Activated T-cell treated with anti-CD3 and anti-CD28 coated beads for 4 hours (primary cell): ENCODE measurements around the gene PKDREJ.
"Not testable (repeated sequence)": the region's sequence is repeated elsewhere in the genome, so short reads cannot be mapped to it uniquely, and the experiment has no call there.

Source experiments
- DNase-seq: peaks from one replicate; pipeline ENCODE4 v3.0.0-alpha.2; 2020

PKDREJ gene, protein sequence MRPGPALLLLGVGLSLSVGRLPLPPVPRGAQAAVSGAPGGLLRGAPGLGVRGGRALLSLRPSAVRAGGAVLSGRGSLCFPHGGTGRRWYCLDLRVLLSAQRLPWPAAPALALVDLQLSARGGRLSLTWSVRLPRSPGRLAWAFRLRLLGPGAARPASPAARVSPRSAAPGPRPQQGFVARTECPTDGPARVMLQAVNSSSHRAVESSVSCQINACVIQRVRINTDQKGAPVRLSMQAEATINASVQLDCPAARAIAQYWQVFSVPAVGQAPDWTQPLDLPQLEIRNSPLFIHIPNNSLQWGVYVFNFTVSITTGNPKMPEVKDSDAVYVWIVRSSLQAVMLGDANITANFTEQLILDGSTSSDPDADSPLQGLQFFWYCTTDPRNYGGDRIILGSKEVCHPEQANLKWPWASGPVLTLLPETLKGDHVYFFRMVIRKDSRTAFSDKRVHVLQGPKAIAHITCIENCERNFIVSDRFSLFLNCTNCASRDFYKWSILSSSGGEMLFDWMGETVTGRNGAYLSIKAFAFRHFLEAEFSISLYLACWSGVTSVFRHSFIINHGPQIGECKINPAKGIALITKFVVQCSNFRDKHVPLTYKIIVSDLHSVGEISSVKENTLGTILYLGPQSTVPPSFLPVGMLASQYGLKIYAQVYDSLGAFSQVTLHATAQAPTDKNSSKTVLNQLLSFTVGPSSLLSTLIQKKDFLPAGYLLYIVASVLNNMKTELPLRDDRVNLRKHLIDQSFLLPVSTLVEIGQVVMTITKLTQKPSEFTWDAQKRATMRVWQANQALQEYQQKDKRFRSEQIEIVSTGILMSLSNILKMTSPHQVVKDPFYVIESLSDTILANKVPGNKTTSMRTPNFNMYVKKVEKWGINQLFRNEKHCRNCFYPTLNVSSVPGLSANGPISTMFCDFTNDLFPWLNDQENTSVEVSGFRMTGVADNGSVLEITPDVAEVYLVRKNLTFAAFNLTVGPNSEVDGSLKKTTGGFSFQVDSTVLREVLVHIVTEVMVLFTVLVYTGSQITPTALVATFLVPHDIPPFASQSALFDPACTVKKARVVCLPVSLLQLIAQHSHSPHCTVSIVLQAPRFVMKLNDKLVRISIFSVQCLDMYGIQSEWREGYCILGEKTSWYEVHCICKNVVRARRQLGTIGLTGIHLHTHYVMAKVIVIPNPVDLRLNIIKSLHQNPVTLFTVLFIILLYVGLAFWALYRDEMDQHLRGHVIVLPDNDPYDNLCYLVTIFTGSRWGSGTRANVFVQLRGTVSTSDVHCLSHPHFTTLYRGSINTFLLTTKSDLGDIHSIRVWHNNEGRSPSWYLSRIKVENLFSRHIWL (N-terminal part only)

DNA sequence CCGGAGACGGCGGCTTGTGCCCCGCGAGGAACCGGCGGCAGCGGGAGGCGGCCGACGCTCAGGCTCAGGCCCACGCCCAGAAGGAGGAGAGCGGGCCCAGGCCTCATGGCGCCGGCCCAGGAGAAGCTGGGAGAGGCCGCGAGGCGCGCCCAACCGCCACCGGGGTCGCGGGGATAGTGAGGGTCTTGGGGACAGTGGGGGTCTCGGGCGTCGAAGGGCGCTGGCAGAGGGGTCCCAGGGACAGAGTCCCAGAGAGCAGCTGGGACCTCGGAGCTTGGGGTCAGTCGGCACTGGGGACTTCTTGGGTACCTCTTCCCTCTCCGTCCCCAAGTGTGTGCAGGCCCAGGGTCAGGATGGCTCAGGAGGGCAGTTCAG lies at the start of gene PKDREJ:
PKDREJ (minus strand) TSS at position 128 of the 375 bp plus-strand sequence; CDS start at position 107, 21 bp downstream.
- no peak for DNase-seq

DNA sequence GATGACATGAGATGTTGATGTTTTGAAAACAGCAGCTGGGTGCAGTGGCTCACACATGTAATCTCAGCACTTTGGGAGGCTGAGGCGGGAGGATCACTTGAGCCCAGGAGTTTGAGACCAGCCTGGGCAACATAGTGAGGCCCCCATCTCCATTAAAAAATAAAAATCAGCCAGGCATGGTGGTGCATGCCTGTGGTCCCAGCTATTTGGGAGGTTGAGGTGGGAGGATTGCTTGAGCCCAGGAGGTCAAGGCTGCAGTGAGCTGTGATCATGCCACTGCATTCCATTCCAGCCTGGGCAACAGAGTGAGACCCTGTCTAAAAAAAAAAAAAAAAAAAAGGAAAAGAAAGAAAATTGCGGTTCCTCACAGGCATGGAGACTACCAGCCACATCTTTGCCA lies 49.7 kb upstream of the PKDREJ start:
- not testable (repeated sequence) for DNase-seq

DNA sequence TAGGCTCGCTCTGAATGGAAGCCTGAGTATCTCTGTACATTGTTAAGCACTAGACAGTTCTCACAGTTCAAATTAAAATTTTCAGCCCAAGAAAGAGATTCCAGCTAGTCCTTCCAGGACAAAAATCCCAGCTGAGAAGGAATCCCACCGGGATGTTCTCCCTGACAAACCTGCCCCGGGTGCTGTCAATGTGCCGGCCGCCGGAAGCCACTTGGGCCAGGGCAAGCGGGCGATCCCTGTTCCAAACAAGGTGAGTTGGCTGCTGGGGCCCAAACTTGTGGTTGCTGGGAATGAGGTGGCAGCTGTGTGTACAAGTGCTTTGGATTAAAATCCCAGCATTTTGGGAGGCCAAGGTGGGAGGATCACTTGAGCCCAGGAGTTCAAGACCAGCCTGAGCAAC lies 48.9 kb upstream of the PKDREJ start:
- DNase-seq, result no peak

DNA sequence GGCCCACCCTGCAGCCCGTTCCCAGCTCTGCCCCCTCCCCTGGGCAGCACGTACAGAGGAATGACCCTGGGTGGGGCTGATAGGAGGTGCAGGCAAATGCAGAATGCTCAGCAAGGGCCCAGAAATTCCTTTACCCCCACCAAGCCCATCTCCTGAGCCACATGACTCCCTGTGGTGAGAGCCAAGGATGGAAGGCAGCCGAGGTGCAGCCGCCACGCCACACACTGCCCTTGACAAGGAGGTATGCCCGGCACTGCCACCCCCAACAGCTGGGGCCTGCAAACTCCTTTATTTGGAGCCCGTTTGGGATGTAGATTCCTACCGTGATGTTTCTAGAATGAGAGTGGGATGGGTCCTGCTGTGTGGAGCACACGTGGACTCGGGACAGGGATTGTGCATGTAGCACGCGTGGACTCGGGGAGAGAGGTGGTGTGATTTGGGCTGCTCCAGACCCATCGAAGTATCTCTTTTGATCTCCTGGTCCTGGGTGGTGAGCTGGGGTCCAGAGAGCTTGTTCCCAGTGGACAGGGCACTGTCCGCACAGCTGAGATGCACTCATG lies 46.5 kb upstream of the PKDREJ start:
- no peak for DNase-seq

DNA sequence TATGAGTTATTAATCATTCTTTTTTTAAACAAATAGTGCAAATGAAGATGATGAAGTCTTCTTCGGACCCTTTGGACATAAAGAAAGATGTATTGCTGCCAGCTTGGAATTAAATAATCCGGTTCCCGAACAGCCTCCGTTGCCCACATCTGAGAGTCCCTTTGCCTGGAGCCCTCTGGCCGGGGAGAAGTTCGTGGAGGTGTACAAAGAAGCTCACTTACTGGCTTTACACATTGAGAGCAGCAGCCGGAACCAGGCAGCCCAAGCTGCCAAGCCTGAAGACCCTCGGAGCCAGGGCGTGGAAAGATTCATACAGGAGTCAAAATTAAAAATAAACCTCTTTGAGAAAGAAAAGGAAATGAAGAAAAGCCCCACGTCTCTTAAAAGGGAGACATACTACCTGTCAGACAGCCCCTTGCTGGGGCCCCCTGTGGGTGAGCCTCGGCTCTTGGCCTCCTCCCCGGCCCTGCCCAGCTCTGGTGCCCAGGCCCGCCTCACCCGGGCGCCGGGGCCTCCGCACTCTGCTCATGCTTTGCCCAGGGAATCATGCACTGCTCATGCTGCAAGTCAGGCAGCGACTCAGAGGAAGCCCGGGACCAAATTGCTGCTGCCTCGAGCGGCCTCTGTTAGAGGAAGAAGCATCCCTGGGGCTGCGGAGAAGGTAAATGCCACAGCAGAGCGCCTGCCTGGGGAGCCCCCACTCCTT lies 45.3 kb upstream of the PKDREJ start:
- no peak for DNase-seq

DNA sequence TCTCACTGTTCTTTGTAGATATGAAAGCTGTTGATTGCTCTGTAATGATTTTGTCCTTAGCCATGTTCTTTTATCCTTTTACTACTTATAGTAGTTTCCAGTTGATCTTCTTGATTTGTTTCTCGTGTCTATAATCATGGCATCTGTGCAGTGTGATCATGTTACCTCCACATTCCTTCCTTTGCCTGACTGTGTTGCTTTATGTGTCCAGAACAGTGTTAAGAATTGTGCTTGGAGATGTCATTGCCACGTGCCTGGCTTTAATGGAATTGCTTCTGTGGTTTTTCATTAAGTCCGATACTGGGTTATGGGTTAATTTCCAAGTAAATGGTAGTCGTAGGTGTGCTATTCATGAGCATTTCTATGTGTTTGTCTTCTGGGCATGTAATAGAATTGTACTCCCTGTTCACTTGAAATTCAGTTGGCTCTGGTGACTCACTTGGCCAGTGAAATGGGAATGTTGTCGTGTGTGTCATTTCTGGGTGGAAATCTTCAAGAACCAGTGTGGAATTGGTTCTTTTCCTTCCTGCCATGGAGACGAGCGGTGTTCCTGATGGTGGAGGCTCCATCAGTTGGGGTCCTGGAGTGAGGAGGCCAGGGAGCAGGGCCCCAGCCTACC lies 40.3 kb upstream of the PKDREJ start:
- DNase-seq, result no peak

DNA sequence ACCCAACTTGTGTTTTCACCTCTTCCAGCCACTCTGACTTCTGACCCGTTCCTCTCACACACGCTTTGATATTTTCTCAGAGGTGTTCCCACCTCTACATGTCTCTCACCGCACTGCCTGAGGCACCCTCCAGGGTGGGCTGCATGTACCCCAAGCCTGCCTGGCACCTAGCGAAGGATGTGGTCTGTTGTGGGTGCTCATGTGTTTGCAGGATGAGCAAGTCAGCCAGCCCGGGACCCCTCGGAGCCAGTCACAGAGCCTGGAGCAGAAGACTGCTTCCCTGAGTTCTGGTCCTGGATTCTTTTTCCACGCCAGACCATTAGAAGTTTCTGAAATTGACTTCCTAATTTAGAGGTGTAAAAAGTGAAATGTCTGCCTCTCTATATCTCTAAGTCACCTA lies 37.3 kb upstream of the PKDREJ start:
- no peak for DNase-seq

DNA sequence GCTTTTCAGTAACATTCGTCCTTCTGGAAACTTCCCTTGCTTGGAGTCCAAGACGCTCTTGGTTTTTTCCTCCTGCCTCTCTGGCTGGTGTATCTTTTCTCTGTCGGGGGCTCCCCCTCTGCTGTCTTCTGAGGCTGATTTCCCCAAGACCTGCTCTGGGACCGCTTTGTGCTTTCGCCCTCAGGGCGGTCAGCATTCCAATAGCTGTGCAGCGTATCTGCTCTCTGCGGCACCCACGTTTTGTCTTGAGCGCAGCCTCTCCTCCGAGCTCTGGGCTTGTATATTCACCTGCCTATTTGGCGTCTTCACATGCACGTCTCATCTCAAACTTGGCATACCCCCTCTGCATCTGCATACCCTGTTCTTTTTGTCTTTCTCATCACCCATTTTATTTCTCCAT lies 36.0 kb upstream of the PKDREJ start:
- no peak for DNase-seq

DNA sequence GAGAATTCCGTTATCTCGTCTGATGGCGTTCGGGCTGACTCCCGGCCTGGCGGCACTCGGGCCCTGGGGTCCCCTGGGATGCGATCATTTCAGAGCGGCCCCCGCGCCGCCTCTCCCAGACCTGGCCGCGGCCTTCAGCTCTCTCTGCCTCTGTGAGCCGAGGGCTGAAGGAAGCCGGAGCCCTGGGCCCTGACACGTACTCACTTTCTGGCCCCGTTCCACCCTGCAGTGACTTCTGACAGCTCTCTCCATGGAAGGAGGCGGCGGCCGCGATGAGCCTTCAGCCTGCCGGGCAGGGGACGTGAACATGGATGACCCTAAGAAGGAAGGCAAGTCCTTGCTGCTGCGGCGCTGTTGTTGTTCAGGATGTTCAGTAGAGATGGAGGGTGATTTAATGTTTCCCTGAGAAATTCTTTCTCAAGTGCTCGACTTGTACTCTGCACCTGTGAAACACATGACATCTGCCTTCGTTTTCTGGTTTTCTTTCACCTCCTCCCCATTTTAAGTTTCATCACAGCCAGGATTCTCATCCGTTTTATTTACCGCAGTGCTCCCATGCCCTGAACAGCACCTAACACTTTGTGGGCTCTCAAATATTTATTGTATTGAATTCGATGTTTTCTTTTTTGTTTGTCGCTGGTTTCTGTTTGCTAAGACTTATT lies 34.1 kb upstream of the PKDREJ start:
- no peak for DNase-seq

DNA sequence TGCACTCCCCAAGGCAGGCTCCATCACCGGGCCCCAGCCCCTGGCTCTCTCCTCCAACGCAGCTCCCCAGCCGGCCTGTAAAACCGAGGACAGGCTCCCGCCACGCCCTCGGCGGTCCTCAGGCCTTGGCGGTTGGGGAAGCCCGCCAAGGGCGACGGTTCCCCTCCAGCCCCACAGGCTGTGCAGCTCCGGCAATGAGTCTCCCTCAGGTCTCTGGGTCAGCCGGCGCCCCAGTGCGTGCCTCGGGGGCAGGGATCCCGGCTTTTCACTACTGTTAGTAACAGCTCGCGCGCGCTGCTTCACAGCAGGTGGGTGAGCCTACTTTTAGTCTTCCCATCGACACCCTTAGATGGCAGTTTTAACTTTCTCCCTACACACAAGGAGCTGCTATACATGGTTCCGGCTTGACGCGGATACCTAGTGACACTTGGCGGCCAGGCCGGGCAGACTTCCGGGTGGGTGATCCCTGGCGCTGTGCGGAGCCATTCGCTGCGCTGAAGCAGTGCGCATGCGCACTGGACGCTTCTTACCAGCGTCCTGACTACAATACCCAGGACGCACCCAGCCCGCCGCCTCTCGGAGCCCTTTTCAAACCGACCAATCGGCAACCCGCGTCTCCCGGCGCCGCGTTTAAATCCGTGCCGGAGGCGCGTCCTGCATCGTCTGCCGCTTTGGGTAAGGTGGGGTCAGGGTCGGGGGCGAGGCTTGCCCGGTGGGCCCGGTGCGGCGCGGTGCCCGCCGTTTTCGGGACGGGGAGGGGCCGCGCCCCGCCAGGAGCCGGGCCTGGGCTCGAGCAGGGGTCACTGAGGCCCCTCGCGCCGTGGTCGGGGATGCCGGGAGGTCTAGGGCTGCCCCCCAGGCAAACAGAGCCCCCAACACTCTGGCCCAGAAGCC lies 33.4 kb upstream of the PKDREJ start, which contains the start of gene GTSE1:
GTSE1 (plus strand) TSS at position 614 of the 894 bp plus-strand sequence. CDS start 531 bp downstream, outside the sequence.
- peak; percentile 91 for DNase-seq

DNA sequence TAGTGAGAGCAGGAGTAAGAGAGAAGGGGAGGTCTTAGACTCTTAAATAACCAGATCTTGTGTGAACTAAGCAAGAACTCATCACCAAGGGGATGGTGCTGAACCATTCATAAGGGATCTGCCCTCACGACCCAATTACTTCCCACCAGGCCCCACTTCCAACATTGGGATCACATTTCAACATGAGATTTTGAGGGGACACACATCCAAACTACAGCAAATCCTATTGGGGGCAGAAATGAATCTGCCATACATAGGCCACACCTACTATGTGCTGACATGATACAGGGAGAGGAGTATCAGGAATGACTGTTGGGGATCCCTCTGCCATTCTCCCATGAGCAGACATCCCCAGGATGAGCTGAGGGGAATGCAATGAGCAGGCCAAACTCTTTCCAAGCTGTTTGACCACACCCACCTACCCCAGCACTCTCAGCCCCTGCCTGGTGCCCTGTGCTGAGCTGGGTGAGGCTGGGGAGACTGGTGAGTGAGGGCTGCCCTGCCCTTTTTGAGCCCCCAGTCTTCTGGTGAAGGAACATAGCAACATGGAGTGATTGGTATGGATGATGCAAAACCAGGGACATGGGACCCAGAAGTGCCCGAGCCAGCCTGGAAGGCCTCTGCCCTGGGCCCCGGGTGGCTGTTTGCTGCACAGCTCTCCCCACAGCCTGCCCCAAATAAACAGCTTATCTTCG lies 32.3 kb upstream of the PKDREJ start:
- DNase-seq, result no peak

DNA sequence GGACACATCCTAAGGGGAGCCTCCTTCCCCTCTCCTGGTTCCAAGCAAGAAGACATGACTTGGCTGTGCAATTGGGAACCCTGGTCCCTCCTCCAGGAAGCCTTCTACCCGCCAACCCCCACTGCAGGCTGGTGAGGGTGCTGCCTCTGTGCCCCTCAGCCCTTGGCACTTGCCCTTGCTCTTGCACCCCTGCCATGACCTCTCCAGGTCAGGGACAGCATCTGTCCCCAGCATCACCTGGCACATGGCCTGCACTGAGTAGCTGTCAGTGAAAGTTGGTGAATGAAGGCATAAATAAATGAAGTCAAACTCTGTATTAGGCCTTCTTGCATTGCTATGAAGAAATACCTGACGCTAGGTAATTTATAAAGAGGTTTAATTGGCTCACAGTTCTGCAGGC lies 31.6 kb upstream of the PKDREJ start:
- DNase-seq, result no peak

DNA sequence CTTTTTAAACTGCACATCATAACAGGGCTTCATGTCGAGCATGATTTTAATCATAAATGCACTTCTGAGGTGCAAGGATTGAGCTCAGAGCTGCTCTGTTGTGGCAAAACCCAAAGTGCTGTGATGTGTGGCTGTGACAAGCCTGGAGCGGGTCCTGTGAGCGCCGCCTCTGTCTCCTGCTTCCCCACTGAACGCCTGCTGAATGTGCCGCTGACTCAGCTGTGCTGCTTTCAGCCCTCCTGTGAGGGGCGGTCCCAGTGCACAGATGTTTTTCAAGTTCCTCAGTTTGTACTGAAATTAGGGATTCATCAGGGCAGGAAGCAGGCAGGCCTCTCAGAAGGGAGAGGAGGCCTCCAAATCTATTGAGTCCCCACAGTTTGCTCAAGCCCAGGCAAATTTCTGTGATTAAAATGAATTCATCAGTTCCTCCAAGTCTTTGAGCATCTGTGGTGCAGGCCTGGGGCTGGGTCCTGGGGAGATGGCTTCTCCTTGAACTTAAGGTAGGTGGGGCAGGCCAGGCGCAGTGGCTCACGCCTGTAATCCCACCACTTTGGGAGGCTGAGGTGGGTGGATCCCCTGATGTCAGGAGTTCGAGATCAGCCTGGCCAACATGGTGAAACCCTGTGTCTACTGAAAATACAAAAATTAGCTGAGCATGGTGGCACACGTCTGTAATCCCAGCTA lies 30.6 kb upstream of the PKDREJ start:
- DNase-seq, result no peak

DNA sequence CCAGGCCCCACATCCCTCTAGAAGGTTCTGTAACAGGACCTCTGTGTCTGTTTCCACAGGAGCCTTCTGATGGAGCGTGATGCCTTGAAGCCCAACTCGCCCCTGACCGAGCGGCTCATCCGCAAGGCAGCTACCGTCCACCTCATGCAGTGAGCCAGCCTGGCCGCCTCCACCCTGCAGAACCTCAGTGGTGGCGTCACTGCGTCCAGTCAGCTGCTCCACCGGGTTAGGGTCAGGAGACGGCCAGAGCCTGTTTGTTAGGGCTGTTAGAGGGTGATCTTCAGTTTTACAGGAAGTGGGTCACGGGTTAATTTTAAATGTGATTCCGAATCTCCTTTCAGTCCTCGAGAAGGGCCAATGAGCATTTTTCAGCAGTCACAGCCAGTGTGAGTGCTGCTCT lies 29.6 kb upstream of the PKDREJ start:
- no peak for DNase-seq

DNA sequence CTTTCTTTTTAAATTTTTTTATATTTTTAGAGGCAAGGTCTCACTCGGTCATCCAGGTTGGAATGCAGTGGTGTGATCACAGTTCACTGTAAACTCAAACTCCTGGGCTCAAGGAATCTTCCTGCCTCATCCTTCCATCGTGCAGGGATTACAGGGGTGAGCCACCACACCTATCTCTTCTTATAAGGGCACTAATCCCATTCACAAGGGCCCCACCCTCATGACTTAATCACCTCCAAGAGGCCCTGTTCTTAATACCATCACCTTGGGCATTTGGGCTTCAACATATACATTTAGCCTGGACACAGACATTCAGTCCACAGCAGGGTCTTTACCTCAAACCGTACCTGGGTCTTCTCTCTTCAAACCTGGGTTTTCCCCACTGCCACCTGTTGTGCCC lies 29.0 kb upstream of the PKDREJ start:
- no peak for DNase-seq

DNA sequence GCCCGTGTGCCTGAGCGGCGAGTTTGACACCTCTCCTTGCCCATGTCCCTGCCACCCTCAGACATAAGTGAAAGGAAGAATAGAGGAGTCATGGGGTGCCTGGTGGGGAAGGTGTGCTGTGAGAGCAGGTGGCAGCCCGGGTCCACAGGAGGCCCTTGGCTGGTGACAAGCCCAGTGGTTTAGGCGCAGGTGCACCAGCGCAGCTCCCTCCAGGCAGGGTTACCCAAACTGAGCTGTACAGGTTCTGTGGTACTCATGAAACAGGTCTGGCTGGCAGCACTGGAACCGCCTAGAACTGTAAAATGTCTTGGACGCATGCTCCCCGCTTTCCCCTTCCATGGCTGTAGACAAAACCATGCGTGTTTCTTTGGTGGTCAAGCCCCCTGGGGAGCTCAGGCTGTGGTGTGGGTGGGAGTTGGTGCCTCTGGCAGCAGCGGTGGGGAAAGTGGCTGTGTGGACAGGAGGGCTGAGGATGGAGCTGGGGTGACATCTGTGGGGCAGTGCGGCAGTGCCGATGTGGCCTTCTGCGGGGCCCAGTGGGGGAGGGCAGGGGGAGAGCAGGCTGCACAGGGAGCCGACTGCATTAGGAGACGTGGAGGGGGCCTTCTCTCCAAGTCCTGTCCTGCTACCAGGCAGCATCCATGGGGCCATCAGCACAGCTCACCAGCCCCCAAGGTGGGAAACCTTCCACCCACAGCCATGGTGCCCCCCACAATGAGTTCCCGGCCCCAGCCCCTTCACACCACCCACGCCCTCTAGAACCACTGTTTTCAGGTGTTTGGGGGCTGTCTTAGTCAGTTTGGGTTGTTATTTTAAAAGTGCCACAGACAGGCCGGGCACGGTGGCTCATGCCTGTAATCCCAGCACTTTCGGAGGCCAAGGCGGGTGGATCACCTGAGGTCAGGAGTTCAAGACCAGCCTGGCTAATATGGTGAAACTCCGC lies 28.0 kb upstream of the PKDREJ start:
- no peak for DNase-seq

DNA sequence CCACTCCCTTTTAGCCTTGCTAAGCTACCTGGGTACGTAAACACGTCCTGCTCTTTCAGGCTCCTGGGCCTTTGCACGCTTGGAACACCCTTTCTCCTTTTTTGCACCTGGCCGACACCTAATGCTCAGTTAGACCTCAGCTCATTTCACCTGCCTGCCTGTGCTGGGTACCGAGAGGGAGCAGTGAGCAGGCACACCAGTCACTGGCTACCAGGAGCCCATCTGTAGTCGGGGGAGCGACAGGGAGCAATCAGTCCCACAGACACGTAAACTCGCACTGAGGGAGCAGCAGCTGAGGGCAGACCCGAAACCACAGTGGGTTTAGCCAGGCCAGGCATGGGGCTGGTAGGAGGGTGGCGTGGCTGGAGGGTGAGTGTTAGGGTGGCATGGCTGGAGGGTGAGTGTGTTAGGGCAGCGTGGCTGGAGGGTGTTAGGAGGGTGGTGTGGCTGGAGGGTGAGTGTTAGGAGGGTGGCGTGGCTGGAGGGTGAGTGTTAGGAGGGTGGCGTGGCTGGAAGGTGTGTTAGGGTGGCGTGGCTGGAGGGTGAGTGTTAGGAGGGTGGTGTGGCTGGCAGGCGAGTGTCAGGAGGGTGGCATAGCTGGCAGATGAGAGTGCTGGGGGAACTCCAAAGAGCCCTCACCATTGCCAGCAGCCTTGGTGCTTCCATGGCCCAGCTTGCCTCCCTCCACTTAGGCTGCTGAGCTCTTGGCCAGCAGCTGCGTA lies 27.1 kb upstream of the PKDREJ start:
- no peak for DNase-seq
